ENCODE results near the gene SYNE2.

Gene SYNE2

DNA sequence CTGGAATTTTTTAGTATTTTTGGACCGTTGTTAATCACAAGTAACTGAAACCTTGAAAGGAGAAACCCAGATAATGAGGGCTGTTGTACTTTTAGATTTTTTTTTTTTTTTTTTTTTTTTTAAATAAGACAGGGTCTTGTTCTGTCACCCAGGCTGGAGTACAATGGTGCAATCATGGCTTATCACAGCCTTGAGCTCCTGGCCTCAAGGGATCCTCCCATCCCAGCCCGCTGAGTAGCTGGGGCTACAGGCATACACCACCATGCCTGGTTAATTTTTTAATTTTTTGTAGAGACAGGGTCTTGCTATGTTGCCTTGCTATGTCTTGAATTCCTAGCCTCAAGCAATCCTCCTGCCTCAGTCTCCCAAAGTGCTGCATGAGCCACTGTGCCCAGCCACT is 211.6 kb downstream of the SYNE2 start:
- no peak for DNase-seq

GRCh38 chr14:64069634-64070359 is 217.0 kb downstream of the SYNE2 start:
- no peak for DNase-seq

- no peak for DNase-seq
These were observed 222.3 kb downstream of the SYNE2 start for GRCh38 chr14:64074961-64075612.

DNA sequence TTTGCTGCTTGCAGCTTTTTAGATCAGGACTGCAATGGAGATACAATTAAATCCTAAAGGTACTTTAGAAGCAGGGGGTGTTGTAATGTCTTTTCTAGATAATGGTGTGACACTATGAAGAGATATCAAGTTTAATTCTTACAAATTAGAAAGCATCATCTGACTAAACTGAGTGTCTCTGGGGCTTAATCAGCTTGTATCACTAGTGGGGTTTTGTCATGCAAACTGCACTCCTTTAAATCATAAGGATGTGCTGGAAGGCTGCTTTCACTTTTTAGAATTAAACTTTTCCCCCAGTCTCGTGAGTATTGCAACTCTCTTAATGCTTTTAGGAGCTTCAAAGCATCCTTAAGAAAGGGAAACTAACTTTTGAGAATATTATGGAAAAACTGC is 222.8 kb downstream of the SYNE2 start:
- no peak for DNase-seq

DNA sequence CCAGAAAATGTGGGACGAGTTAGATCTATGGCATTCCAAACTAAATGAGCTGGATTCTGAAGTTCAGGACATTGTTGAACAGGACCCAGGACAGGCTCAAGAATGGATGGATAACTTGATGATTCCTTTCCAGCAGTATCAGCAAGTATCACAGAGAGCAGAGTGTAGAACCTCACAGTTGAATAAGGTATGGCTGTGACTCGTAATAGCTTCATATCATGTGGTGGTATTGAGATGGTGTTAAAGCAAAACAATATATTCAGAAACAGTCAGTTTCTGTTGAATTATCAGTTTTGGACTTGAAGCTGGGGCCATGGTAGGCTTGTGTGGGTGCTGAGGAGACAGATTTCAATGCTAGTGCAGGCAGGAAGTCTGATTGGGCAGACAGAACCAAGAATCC is 227.6 kb downstream of the SYNE2 start:
- no peak for DNase-seq

GRCh38 chr14:64081174-64081746 is 228.5 kb downstream of the SYNE2 start:
- no peak for DNase-seq

GRCh38 chr14:64082837-64083236 is 230.0 kb downstream of the SYNE2 start:
- no peak for DNase-seq

GRCh38 chr14:64088647-64088964 is 235.8 kb downstream of the SYNE2 start:
- DNase-seq = no peak

DNA sequence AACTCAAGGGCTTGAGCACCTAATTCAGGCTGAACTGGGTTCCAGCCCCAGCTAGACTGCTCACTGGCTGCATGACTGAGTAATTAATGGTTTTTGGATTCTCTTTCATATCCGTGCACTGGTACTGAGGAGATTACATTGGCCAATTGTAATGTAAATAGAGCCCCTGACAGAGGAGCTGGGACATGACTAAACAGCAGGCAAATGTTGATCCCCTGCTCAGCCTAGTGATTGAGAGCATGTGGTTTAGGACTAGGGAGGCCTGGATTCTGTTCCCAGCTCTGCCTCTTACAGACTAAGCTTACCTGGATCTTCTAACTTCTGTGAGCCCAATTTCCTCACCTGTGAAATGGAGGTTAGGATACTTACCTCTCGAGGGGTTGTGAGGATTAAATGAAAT is 237.1 kb downstream of the SYNE2 start:
- no peak for DNase-seq

DNA sequence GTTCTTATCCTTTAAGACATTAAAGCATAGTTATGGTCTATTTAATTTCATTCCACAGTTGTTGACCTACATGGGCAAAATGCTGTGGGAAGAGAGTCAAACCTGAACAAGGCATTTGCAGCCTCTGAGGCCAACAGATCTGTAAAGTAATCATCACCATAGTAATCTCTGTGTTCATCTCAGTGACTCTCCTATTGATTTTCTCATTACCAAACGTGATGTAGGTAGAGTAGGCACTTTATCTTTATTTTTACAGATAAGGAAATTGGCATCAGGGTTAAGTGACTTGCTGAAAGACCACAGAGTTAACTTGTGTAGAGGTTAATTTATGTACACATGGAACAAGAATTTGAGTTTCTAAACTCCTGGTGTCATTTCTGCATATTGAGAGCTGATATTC is 238.4 kb downstream of the SYNE2 start:
- no peak for DNase-seq

GRCh38 chr14:64092338-64092737 is 239.5 kb downstream of the SYNE2 start:
- no peak for DNase-seq

GRCh38 chr14:64092940-64093339 is 240.1 kb downstream of the SYNE2 start:
- no peak for DNase-seq

- no peak for DNase-seq
These were observed 242.8 kb downstream of the SYNE2 start for GRCh38 chr14:64095620-64096019.

- DNase-seq = no peak
These were observed 245.3 kb downstream of the SYNE2 start for GRCh38 chr14:64098120-64098519.

DNA sequence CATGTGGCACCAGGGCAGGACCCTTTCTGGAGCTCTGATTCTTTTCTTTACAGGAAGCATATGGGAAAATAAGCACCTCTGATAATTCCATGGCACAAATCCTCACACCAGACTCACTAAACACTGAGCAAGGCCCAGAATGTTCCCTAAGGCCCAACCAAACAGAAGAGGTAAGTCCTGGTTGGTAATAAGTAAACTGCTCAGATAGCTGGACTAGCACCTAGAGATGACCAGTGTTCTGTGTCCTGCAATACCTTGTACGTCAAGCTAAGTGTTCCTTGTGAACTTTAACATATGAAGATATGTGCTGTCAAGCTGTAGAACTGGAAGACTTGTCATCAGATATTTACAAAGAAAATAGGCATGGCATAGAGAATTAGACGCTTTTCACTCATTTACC is 254.6 kb downstream of the SYNE2 start:
- DNase-seq = no peak

DNA sequence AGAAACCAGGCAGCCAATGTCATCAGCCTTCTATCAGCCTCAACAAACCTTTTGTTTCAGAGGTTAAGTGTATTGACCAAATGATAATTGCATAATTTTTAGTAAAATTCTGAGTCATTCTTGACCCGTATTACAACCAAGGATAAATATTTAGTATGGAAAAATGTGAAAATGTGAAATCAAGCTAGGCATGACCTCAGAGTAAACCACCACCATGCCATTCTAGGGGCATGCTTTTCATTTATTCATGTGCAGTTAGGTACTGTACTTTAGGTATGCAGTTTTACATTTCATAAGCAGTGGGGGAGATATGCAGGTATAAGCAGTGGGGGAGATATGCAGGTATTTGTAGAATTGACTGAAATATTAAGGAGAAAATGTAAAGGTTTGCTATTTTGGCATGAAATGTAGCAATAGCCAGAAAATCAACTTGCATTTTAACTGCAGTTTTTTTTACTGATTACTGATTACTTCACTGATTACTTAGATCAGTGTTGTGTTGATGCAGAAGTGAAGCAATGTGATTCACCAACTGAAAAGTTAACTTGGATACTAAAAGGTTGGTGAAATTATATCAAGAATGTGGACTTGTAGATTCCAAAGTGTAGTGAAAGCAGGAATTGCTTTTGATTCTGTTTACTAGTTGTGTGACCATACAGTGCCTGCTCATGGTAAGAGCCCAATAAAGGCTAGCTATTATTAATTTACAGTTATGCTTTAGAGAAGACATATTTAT is 257.2 kb downstream of the SYNE2 start:
- DNase-seq = no peak

- no peak for DNase-seq
These were observed 258.0 kb downstream of the SYNE2 start for GRCh38 chr14:64110802-64111201.

DNA sequence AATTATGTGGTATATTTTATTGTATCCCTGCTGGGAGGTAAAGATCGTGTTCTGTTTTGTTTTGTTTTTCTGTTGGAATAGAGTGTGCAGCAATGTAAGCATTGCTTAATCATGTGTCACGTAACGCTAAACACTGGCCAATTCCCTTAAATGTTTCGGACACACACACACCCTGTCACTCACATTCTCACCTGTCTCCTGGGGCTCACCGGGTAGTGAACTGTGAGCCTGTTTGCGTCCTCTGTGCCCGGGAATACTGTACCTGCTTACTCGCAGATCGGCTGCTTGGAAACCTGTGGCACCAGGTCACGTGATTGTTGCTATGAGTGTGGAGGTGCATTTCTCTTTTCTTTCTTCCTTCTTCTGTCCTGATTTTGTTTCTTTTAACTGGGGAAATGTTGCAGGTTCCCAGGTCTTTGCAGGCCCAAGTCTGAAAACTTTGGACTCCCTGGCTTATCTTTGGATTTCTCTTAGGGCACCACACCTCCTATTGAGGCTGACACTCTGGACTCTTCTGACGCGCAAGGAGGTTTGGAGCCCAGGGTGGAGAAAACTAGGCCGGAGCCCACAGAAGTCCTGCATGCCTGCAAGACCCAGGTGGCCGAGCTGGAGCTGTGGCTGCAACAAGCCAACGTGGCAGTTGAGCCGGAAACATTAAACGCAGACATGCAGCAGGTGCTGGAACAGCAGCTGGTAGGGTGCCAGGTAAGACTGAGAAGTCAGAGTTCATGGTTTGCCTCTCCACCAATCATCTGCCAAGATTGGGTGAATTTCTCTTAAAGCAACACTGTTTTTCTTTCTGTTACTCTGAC is 260.3 kb downstream of the SYNE2 start:
- DNase-seq = no peak

GRCh38 chr14:64114166-64114565 is 261.4 kb downstream of the SYNE2 start:
- DNase-seq = no peak

GRCh38 chr14:64114796-64115195 is 262.0 kb downstream of the SYNE2 start:
- no peak for DNase-seq

GRCh38 chr14:64115401-64115800 is 262.6 kb downstream of the SYNE2 start:
- no peak for DNase-seq
